Neural progenitor cell (in vitro differentiated cells): Measurements from ENCODE around the gene MSANTD1. TPM values are rescaled to one million over a fixed set of nuclear protein-coding genes. Genes with fewer than 3 reads are reported as not detected.
A peak's percentile ranks its signal among the peaks of the same experiment; 100 is the strongest.

Experiments
- DNase-seq: peaks from one replicate; pipeline ENCODE4 v3.0.0-alpha.2; 2016; ENCODE audit warnings: low spot score
- H2AFZ ChIP-seq: fragments of 200-600 bp; sonication (generic); replicated peaks from 2 replicates; pipeline ENCODE4 v1.6.1; 2016; ENCODE audit warnings: antibody characterized with exemption
- H3F3A ChIP-seq: fragments of 200-600 bp; sonication (generic); 2 replicates; pipeline ENCODE4 v1.6.1; 2016; ENCODE audit warnings: antibody characterized with exemption, low read depth
- H3K27ac ChIP-seq: fragments of 200-600 bp; sonication (generic); 2 replicates; pipeline ENCODE4 v1.5.1; 2016; ENCODE audit warnings: mild to moderate bottlenecking
- H3K27me3 ChIP-seq: fragments of 200-600 bp; sonication (generic); 2 replicates; pipeline ENCODE4 v1.6.1; 2016; ENCODE audit warnings: mild to moderate bottlenecking, moderate library complexity
- H3K36me3 ChIP-seq: fragments of 200-600 bp; sonication (generic); 2 replicates; pipeline ENCODE4 v1.5.1; 2016
- H3K4me1 ChIP-seq: fragments of 200-600 bp; sonication (generic); 2 replicates; pipeline ENCODE4 v1.6.1; 2016; ENCODE audit warnings: mixed run types
- H3K4me2 ChIP-seq: fragments of 200-600 bp; sonication (generic); 2 replicates; pipeline ENCODE4 v1.6.1; 2016
- H3K4me3 ChIP-seq: fragments of 200-600 bp; sonication (generic); 2 replicates; pipeline ENCODE4 v1.5.1; 2016
- H3K79me2 ChIP-seq: fragments of 200-600 bp; sonication (generic); 2 replicates; pipeline ENCODE4 v1.6.1; 2016; ENCODE audit warnings: low read depth
- H3K9ac ChIP-seq: fragments of 200-600 bp; sonication (generic); 2 replicates; pipeline ENCODE4 v1.6.1; 2016
- H3K9me3 ChIP-seq: fragments of 200-600 bp; sonication (generic); 2 replicates; pipeline ENCODE4 v1.5.1; 2016; ENCODE audit warnings: low read depth
- H4K20me1 ChIP-seq: fragments of 200-600 bp; sonication (generic); 2 replicates; pipeline ENCODE4 v1.6.1; 2016; ENCODE audit warnings: low read depth
- H3K27ac Mint-ChIP-seq: 3 replicates; pipeline ENCODE4 v1.8.0; 2021; ENCODE audit warnings: mixed read lengths
- H3K27me3 Mint-ChIP-seq: 2 replicates; pipeline ENCODE4 v1.8.0; 2022; ENCODE audit warnings: low read depth, mild to moderate bottlenecking, inconsistent platforms, moderate library complexity, mixed read lengths; ENCODE audit not compliant: insufficient read depth
- H3K36me3 Mint-ChIP-seq: 3 replicates; pipeline ENCODE4 v1.8.0; 2021; ENCODE audit warnings: mixed read lengths
- H3K4me1 Mint-ChIP-seq: 3 replicates; pipeline ENCODE4 v1.8.0; 2021; ENCODE audit warnings: mixed read lengths
- H3K4me3 Mint-ChIP-seq: 3 replicates; pipeline ENCODE4 v1.8.0; 2021; ENCODE audit warnings: mild to moderate bottlenecking, moderate library complexity, mixed read lengths
- H3K9me3 Mint-ChIP-seq: 3 replicates; pipeline ENCODE4 v1.8.0; 2020; ENCODE audit warnings: mixed read lengths
- CTCF ChIP-seq: fragments of 200-600 bp; sonication (generic); IDR thresholded peaks from 2 replicates; pipeline ENCODE4 v1.5.1; 2017; ENCODE audit warnings: antibody characterized with exemption, mild to moderate bottlenecking
- EZH2 ChIP-seq: fragments of 200-600 bp; sonication (generic); IDR thresholded peaks from 2 replicates; pipeline ENCODE4 v1.6.1; 2017; ENCODE audit warnings: antibody characterized with exemption, mild to moderate bottlenecking, moderate library complexity
- EZH2phosphoT487 ChIP-seq: fragments of 200-600 bp; sonication (generic); IDR thresholded peaks from 2 replicates; pipeline ENCODE4 v1.6.1; 2017; ENCODE audit warnings: antibody characterized with exemption
- total RNA-seq: library from RNA; depleted of rRNA; stranded (reverse); fragments of >200 nt; gene quantifications from 2 replicates; pipeline ENCODE4 v1.2.3, GENCODE V29; 2015; ENCODE audit warnings: low replicate concordance

The MSANTD1 gene
- total RNA-seq, 1 donor from 2014 or later, result 0.17 TPM

GRCh38 chr4:3269105-3269927 lies 20.4 kb downstream of the MSANTD1 start:
- H3K9me3 ChIP-seq, result no peaks in the 10 kb centered on the region
- no peaks in the 10 kb centered on the region for H4K20me1 ChIP-seq
- peaks cover 13% of the 10 kb centered on the region for H3K4me1 ChIP-seq
- no peak overlapping the region for H3K27ac Mint-ChIP-seq
- no peaks in the 10 kb centered on the region for H3F3A ChIP-seq
- H3K9me3 Mint-ChIP-seq, result no peaks in the 10 kb centered on the region
- H3K4me1 Mint-ChIP-seq, result peaks cover 5% of the 10 kb centered on the region
- no peak overlapping the region for H3K4me2 ChIP-seq
- H2AFZ ChIP-seq, result no peak overlapping the region
- peak; percentile 1 for DNase-seq
- no peak overlapping the region for H3K27ac ChIP-seq
- no peaks in the 10 kb centered on the region for H3K27me3 ChIP-seq
- H3K36me3 ChIP-seq, result no peaks in the 10 kb centered on the region
- no peaks in the 10 kb centered on the region for H3K36me3 Mint-ChIP-seq
- H3K4me3 Mint-ChIP-seq, result no peak overlapping the region
- peaks cover 5% of the 10 kb centered on the region for H3K27me3 Mint-ChIP-seq
- no peaks in the 10 kb centered on the region for H3K79me2 ChIP-seq
- H3K4me3 ChIP-seq, result no peak overlapping the region
- TF ChIP-seq EZH2phosphoT487 (no peak), EZH2 (no peak)
- no peak overlapping the region for H3K9ac ChIP-seq

GRCh38 chr4:3269991-3270611 lies 21.1 kb downstream of the MSANTD1 start:
- H2AFZ ChIP-seq, result no peak overlapping the region
- H3F3A ChIP-seq, result no peaks in the 10 kb centered on the region
- no peaks in the 10 kb centered on the region for H4K20me1 ChIP-seq
- Mint-ChIP-seq H3K27ac (no peak overlapping the region), H3K4me1 (peaks cover 5% of the 10 kb centered on the region), H3K27me3 (peaks cover 2% of the 10 kb centered on the region), H3K36me3 (no peaks in the 10 kb centered on the region), H3K4me3 (no peak overlapping the region), H3K9me3 (no peaks in the 10 kb centered on the region)
- peaks cover 13% of the 10 kb centered on the region for H3K4me1 ChIP-seq
- DNase-seq, result peak; percentile 5
- no peak overlapping the region for H3K9ac ChIP-seq
- no peak overlapping the region for H3K27ac ChIP-seq
- TF ChIP-seq EZH2phosphoT487, result no peak
- no peak for TF ChIP-seq CTCF
- no peak for TF ChIP-seq EZH2
- H3K79me2 ChIP-seq, result no peaks in the 10 kb centered on the region
- H3K4me2 ChIP-seq, result no peak overlapping the region
- H3K9me3 ChIP-seq, result no peaks in the 10 kb centered on the region
- H3K4me3 ChIP-seq, result no peak overlapping the region
- H3K27me3 ChIP-seq, result no peaks in the 10 kb centered on the region
- H3K36me3 ChIP-seq, result no peaks in the 10 kb centered on the region

GRCh38 chr4:3271131-3271530 lies 22.2 kb downstream of the MSANTD1 start:
- no peaks in the 10 kb centered on the region for H3K36me3 ChIP-seq
- no peaks in the 10 kb centered on the region for H3K27me3 ChIP-seq
- no peak overlapping the region for H3K27ac Mint-ChIP-seq
- H3K27me3 Mint-ChIP-seq, result peaks cover 2% of the 10 kb centered on the region
- H3K79me2 ChIP-seq, result no peaks in the 10 kb centered on the region
- peaks cover 13% of the 10 kb centered on the region for H3K4me1 ChIP-seq
- DNase-seq, result no peak
- H3K4me3 ChIP-seq, result no peak overlapping the region
- TF ChIP-seq CTCF (no peak), EZH2 (no peak), EZH2phosphoT487 (no peak)
- no peak overlapping the region for H3K27ac ChIP-seq
- no peaks in the 10 kb centered on the region for H3K9me3 ChIP-seq
- H3K9ac ChIP-seq, result no peak overlapping the region
- no peaks in the 10 kb centered on the region for H3K36me3 Mint-ChIP-seq
- peaks cover 5% of the 10 kb centered on the region for H3K4me1 Mint-ChIP-seq
- no peaks in the 10 kb centered on the region for H4K20me1 ChIP-seq
- no peaks in the 10 kb centered on the region for H3F3A ChIP-seq
- H3K4me3 Mint-ChIP-seq, result no peak overlapping the region
- no peak overlapping the region for H2AFZ ChIP-seq
- H3K4me2 ChIP-seq, result no peak overlapping the region
- no peaks in the 10 kb centered on the region for H3K9me3 Mint-ChIP-seq

GRCh38 chr4:3276986-3277385 lies 28.0 kb downstream of the MSANTD1 start:
- Histone ChIP-seq H3K79me2 (no peaks in the 10 kb centered on the region), H3K4me1 (no peaks in the 10 kb centered on the region), H3K4me2 (no peak overlapping the region), H3K27ac (no peak overlapping the region), H3K4me3 (no peak overlapping the region), H3K9ac (no peak overlapping the region), H3K36me3 (no peaks in the 10 kb centered on the region), H3F3A (no peaks in the 10 kb centered on the region), H3K27me3 (no peaks in the 10 kb centered on the region), H3K9me3 (no peaks in the 10 kb centered on the region), H2AFZ (peak overlapping the region; percentile 4), H4K20me1 (no peaks in the 10 kb centered on the region)
- Mint-ChIP-seq H3K4me1 (no peaks in the 10 kb centered on the region), H3K27me3 (no peaks in the 10 kb centered on the region), H3K9me3 (peaks cover 11% of the 10 kb centered on the region), H3K4me3 (no peak overlapping the region), H3K36me3 (no peaks in the 10 kb centered on the region), H3K27ac (no peak overlapping the region)
- no peak for TF ChIP-seq EZH2
- no peak for TF ChIP-seq CTCF
- no peak for TF ChIP-seq EZH2phosphoT487
- no peak for DNase-seq
